SK-N-SH treated with all-trans-retinoic acid at 6 μM for 48 hours (cell line): ENCODE measurements around the gene EVI2A.

Source experiments
- ISL1 ChIP-seq: fragments of 250-450 bp; sonication (Bioruptor Pico); IDR thresholded peaks from 2 replicates; pipeline ENCODE4 v2.1.2; 2022; ENCODE audit warnings: mild to moderate bottlenecking, moderate library complexity
- PATZ1 ChIP-seq: fragments of 250-450 bp; sonication (Bioruptor Pico); IDR thresholded peaks from 2 replicates; pipeline ENCODE4 v1.8.0; 2020; ENCODE audit warnings: mild to moderate bottlenecking, moderate library complexity, borderline replicate concordance
- ZFP30 ChIP-seq: fragments of 450-650 bp; formaldehyde crosslinking; IDR thresholded peaks from 2 replicates; pipeline ENCODE4 v1.5.0; 2022; ENCODE audit warnings: mild to moderate bottlenecking, moderate library complexity

GRCh38 chr17:31269036-31269577, 52.3 kb downstream of the EVI2A start:
- TF ChIP-seq ISL1 (CRISPR knock-in tag): no peak
- TF ChIP-seq ZFP30 (CRISPR knock-in tag): no peak
- no peak for TF ChIP-seq PATZ1
